Ishikawa (cell line): ENCODE data around the gene SMYD3.

ENCODE experiments used
- CEBPB ChIP-seq: IDR thresholded peaks from 2 replicates; pipeline ENCODE4 v1.6.1; 2012
- CREB1 ChIP-seq: IDR thresholded peaks from 2 replicates; pipeline ENCODE4 v1.6.1; 2012; ENCODE audit warnings: low read depth
- EGR1 ChIP-seq: IDR thresholded peaks from 2 replicates; pipeline ENCODE4 v1.6.1; 2012
- EP300 ChIP-seq: IDR thresholded peaks from 2 replicates; pipeline ENCODE4 v1.6.1; 2012; ENCODE audit warnings: borderline replicate concordance
- FOXM1 ChIP-seq: IDR thresholded peaks from 2 replicates; pipeline ENCODE4 v1.6.1; 2012; ENCODE audit warnings: low read depth, borderline replicate concordance
- MAX ChIP-seq: IDR thresholded peaks from 2 replicates; pipeline ENCODE4 v1.6.1; 2012
- NFIC ChIP-seq: IDR thresholded peaks from 2 replicates; pipeline ENCODE4 v1.6.1; 2012
- RAD21 ChIP-seq: IDR thresholded peaks from 2 replicates; pipeline ENCODE4 v1.6.1; 2012; ENCODE audit warnings: low read depth
- REST ChIP-seq: IDR thresholded peaks from 2 replicates; pipeline ENCODE4 v1.6.1; 2012; ENCODE audit warnings: low read depth, mild to moderate bottlenecking
- TAF1 ChIP-seq: IDR thresholded peaks from 2 replicates; pipeline ENCODE4 v1.6.1; 2012; ENCODE audit warnings: low read depth, mild to moderate bottlenecking
- TCF12 ChIP-seq: IDR thresholded peaks from 2 replicates; pipeline ENCODE4 v1.6.1; 2012; ENCODE audit warnings: low read depth
- TEAD4 ChIP-seq: IDR thresholded peaks from 2 replicates; pipeline ENCODE4 v1.6.1; 2012
- USF1 ChIP-seq: IDR thresholded peaks from 2 replicates; pipeline ENCODE4 v1.6.1; 2012
- YY1 ChIP-seq: IDR thresholded peaks from 2 replicates; pipeline ENCODE4 v1.6.1; 2012; ENCODE audit warnings: low read depth
- ZBTB7A ChIP-seq: IDR thresholded peaks from 2 replicates; pipeline ENCODE4 v1.6.1; 2012; ENCODE audit warnings: low read depth

The SMYD3 gene

GRCh38 chr1:245962453-245962852 lies 544.6 kb downstream of the SMYD3 start:
- TF ChIP-seq YY1 (no peak), NFIC (no peak), ZBTB7A (no peak), EP300 (no peak), USF1 (no peak), CEBPB (no peak), FOXM1 (no peak), CREB1 (no peak), EGR1 (no peak), TEAD4 (no peak), MAX (no peak), RAD21 (no peak), TAF1 (no peak), TCF12 (no peak), REST (no peak)

- TF ChIP-seq USF1 (no peak), NFIC (no peak), MAX (no peak), TCF12 (no peak), REST (no peak), EGR1 (no peak), CEBPB (no peak), YY1 (no peak), EP300 (no peak), CREB1 (no peak), ZBTB7A (no peak)
These were observed 545.9 kb downstream of the SMYD3 start for GRCh38 chr1:245961137-245961540.

- TF ChIP-seq REST (no peak), ZBTB7A (no peak), CEBPB (no peak), NFIC (no peak), TCF12 (no peak), CREB1 (no peak), RAD21 (no peak), EGR1 (no peak), USF1 (no peak), FOXM1 (no peak), EP300 (no peak)
These were observed 546.9 kb downstream of the SMYD3 start for GRCh38 chr1:245960171-245960570.

- TF ChIP-seq YY1 (no peak), NFIC (no peak), FOXM1 (no peak), TCF12 (no peak), EP300 (no peak), TAF1 (no peak), MAX (no peak), CREB1 (no peak), TEAD4 (no peak), EGR1 (no peak), USF1 (no peak), CEBPB (no peak), REST (no peak), ZBTB7A (no peak), RAD21 (no peak)
These were observed 549.1 kb downstream of the SMYD3 start for GRCh38 chr1:245958016-245958415.
